GM21825 (cell line): ENCODE results near the gene GABRG3.

Source experiments
- ATAC-seq: cut with Tn5 transposase; IDR thresholded peaks from one replicate; pipeline ENCODE4 v1.9.1; 2021; ENCODE audit warnings: mild to moderate bottlenecking, moderate library complexity; ENCODE audit not compliant: unreplicated experiment

The GABRG3 gene

GRCh38 chr15:27541581-27541980 is 570.6 kb downstream of the GABRG3 start:
- no peak for ATAC-seq

- no peak for ATAC-seq
Observed at GRCh38 chr15:27545494-27546255, 574.7 kb downstream of the GABRG3 start.

GRCh38 chr15:27549746-27550145 is 578.8 kb downstream of the GABRG3 start:
- ATAC-seq, result no peak

GRCh38 chr15:27550635-27551034 is 579.7 kb downstream of the GABRG3 start:
- no peak for ATAC-seq

GRCh38 chr15:27561816-27562215 is 590.8 kb downstream of the GABRG3 start:
- no peak for ATAC-seq

- no peak for ATAC-seq
Observed at GRCh38 chr15:27563765-27564370, 592.9 kb downstream of the GABRG3 start.

GRCh38 chr15:27564656-27565055 is 593.7 kb downstream of the GABRG3 start:
- ATAC-seq, result no peak

GRCh38 chr15:27570746-27571145 is 599.8 kb downstream of the GABRG3 start:
- no peak for ATAC-seq

GRCh38 chr15:27573805-27574485 is 603.0 kb downstream of the GABRG3 start:
- ATAC-seq, result no peak

GRCh38 chr15:27574541-27575054 is 603.6 kb downstream of the GABRG3 start:
- ATAC-seq, result no peak

GRCh38 chr15:27575521-27575920 is 604.5 kb downstream of the GABRG3 start:
- ATAC-seq, result no peak

GRCh38 chr15:27576576-27576975 is 605.6 kb downstream of the GABRG3 start:
- no peak for ATAC-seq

- ATAC-seq, result no peak
Observed at GRCh38 chr15:27579738-27580137, 608.8 kb downstream of the GABRG3 start.

- no peak for ATAC-seq
Observed at GRCh38 chr15:27582726-27583410, 611.9 kb downstream of the GABRG3 start.

GRCh38 chr15:27583651-27584050 is 612.7 kb downstream of the GABRG3 start:
- ATAC-seq, result no peak

- no peak for ATAC-seq
Observed at GRCh38 chr15:27585041-27585640, 614.2 kb downstream of the GABRG3 start.

- ATAC-seq, result no peak
Observed at GRCh38 chr15:27587810-27588209, 616.8 kb downstream of the GABRG3 start.

- no peak for ATAC-seq
Observed at GRCh38 chr15:27589260-27589659, 618.3 kb downstream of the GABRG3 start.

GRCh38 chr15:27589782-27590181 is 618.8 kb downstream of the GABRG3 start:
- ATAC-seq, result no peak
